ENCODE results near the gene EDRF1.
A peak's percentile ranks its signal among the peaks of the same experiment; 100 is the strongest.
"Not testable (repeated sequence)": the region's sequence is repeated elsewhere in the genome, so short reads cannot be mapped to it uniquely, and the experiment has no call there.

Gene EDRF1, protein sequence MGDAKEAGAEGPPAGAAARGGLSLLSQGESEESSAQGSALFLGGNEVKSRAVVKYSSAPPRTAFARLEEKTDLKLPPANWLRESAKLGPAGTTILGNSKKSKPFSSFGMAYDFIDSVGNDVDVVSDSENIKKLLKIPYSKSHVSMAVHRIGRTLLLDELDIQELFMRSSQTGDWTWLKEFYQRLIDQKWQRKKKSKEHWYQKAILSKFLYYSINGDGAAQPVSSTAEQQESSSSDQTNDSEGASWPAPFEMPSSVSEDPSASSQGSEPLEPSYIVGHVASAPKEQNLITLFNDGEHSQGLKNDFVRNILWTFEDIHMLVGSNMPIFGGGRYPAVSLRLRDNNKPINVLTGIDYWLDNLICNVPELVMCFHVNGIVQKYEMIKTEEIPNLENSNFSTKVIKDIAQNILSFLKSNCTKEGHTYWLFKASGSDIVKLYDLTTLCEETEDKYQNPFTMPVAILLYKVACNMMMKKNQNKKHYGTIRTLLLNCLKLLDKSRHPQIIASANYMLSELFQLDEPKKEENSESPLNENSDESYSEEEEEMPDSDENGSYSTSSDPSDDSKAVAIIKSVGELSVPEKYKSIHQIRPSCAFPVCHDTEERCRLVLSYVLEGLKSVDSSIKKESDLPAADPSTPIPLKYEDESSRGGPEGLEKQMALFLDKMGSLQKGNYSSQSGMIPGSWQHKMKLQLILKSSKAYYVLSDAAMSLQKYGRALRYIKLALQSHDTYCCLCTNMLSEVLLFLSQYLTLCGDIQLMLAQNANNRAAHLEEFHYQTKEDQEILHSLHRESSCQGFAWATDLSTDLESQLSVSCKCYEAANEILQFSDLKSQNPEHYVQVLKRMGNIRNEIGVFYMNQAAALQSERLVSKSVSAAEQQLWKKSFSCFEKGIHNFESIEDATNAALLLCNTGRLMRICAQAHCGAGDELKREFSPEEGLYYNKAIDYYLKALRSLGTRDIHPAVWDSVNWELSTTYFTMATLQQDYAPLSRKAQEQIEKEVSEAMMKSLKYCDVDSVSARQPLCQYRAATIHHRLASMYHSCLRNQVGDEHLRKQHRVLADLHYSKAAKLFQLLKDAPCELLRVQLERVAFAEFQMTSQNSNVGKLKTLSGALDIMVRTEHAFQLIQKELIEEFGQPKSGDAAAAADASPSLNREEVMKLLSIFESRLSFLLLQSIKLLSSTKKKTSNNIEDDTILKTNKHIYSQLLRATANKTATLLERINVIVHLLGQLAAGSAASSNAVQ
- 73.6 to 81.1 reads per million in 2 donors for total RNA-seq

DNA sequence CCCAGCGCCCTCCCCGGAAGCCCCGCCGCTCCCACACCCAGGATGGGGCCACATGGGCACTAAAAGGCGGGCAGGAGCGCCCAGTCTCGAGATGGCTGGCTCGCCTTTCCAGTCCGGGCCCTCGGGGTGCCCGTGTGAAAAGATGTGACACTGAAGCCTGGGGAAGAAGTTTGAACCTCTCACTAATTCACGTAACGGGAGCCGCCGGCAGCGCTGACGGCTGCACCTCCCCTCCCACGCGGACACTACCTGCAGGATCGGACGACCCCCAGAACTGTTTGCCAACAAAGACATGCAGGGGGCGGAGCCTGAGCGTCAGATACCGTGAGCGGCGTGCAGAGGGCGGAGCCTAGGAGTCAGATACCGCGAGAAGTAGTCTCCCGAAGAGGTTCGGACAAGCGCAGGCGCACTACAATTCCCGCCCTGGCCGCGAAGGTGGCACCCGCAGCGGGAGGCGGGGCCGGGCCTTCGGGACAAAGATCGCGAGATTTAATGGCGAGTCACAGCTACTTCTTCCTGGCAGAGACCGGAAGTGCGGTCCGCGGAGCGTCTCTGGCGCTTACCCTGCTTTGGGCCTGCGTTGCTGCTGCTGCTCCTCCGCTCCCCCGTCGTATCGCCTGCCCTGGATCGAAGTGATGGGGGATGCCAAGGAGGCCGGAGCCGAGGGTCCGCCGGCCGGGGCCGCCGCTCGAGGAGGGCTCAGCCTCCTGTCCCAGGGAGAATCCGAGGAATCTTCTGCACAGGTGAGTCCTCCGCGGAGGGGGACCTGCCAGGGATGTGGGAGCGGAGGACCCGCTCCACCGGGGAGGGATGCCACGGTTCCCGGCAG lies at the start of gene EDRF1:
TSS of gene EDRF1 (plus strand) at position 537 of the 829 bp plus-strand sequence. CDS start at position 636, 99 bp downstream.
- peak; percentile 97 for DNase-seq

DNA sequence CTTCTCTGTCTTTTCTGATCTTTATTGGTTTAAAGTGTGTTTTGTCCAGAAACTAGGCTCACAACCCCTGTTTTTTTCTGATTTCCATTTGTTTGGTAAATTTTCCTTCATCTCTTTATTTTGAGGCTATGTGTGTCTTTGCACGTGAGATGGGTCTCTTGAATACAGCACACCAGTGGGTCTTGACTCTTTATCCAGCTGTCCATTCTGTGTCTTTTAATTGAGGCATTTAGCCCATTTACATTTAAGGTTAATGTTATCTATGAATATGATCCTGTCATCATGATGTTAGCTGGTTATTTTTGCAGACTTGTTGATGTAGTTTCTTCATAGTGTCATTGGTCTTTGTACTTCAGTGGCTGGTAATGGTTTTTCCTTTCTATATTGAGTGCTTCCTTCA lies 46.6 kb upstream of the EDRF1 start:
- DNase-seq = no peak

DNA sequence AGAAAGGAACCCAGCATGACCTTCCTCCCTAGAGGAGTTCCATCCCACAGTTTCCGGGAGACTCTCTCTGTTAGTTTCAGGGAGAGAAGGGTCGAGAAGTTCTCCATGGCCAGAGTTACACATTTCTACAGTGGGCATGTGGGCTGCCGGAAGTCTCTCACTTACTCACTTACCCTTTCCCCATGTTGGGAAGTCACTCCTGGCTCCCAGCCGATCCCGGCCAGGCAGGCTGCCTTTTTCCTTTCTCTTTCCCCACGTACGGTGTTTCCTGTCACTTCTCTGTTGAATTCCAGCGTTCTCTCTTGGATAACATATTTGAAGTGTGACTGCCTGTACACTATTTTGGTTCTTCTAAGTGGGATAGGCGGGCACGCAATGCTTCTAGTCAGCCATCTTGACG lies 40.1 kb upstream of the EDRF1 start:
- DNase-seq = no peak

DNA sequence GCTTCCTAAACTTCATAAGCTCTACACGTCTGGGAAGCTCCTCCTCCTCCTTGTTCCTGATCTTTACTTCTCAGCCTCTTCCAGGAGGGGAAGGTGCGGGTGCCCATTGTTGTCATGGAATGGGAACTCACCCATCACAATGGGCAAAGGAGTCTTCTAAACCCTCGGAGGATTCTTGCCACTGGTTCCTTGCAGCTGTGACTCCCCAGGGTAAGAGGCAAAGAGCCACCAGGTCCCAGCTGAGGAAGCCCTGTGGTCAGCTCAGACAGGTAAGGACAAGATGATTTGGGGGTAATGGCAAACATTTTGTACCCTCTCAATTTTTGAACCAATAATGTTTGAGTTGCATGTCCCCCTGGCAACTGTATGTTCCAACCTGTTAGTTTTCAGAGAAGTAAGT lies 36.4 kb upstream of the EDRF1 start, which contains the start of gene TEX36:
TSS of gene TEX36 (minus strand) at position 101 of the 400 bp plus-strand sequence. CDS start 174 bp downstream, outside the sequence.
- no peak for DNase-seq

DNA sequence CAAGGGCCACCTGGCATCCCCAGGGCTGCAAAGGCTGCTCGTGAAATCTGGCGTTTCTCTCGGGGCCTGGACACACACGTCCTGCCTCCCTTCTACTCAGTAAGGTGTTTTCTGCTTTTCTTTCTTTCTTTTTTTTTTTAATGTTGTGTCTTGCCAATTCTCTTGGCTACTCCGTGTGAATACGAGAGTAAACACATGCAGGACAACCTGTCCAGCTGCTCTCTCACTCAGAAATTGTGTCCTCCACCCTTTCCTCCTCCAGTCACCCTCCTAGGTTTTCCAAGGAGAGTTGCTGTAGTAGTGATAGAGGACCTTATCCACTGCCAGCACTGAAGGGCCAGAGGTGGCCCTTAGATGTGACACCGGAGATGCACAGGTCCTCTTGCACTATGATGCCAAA lies 35.7 kb upstream of the EDRF1 start:
- DNase-seq = no peak

DNA sequence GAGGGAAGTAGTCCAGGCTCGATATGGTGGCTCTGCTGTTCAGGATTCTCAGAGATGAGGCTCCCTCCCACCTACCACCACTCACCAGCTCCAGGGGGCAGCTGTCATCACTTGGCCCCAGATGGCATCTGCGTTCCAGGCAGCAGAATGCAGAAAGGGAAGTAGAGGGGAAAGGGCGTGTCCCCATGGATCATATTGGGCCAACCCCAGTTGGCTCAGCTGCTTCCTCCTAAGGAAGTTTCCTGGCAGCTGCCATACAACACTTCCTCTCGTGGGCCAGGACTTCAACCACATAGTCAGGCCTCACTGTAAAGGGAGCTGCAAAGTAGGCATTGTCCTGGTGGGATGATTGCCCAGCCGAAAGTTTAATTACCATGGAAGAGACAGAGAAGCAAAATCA lies 34.9 kb upstream of the EDRF1 start:
- no peak for DNase-seq

DNA sequence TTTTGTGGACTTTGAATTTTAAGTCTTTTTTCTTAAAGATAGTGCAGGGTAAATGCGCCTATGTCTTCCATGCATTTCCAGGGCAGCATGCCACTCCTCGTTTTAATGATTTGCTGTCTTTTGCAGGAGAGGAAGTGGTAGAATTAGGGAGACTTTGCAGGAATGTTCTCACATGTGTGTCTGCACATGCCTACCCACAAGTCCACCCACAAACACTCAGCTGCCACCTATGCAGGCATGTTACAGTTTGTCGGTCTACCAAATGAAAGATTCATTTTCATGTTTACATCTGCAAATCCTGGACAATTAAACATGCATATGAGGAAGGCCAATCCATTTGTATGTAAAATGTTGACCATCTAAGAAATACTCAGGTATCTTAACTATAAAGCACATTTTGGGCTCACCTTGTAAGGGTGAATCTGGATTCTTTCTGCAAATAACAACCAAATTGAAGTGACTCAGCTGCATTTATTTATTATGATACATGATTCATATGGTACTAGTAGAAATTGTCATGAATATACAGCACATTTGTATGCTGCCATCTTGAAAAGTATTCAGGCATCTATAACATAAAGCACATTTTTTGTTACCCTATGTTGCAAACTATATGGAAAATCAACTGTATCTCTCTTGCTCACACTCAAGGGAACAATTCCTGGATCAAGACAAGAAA lies 31.9 kb upstream of the EDRF1 start:
- DNase-seq = no peak

DNA sequence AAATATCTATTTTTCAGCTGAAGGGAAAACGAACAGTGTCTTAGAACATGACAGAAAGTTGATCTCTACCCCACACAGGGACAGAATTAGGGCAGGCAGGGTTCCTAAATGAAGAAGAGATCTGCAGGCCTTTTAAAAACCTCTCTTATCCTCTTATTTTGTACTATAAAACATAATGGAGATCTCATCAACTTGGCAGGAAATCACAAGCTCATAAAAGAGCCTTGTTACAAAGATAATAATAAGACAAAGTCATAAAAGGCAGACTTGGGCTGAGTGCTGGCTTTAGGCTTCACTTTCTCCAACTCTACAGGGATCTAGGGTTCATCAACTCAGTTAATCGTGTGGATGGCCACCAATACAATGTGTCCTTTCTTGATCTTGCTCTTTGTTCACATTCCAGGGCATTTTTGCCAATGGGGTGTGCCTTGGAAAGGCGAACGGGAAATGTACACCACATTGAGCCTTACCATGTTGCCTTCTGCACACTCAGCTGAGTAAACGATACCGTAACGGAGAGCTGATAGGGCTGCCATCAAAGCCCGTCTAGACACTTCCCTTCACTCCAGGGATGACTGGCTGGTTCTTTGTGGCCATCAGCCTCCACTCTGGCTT lies 29.4 kb upstream of the EDRF1 start:
- DNase-seq = no peak

DNA sequence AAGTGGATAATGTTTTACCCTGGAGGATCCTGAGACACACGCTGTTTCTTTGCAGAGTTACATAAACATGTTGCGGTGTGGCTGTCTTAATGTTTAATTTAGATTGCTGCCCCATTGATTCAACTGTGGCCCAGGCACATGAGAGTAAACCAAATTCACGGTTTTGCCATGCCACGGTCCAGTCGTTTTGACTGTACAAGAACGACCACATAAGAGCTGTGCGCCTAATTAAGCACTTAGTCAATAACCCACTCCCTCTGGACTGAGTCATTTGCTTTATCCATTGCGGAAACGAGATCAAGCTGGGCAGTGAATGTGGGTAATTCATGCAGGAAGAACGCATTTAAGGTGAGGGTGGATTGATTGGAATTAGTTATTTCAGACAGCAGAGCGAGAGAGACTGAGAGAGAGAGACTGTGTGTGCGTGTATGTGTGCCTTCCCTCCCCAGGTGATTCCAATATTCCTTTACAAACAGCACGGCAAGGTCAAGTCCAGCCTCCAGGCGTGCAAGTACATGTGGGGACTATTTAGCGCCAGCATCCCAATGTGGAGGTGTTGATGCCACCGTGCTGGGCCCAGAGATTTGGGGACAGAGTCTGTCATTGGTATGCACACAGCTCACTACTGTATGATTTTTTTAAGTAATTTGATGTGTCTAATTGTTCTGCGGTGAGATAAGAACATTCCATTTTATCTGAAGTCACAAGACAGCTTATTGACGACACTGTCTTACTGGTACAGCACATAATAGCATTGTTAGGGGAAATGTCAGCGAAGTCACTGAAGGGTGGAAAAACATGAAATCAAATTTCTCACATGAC lies 28.1 kb upstream of the EDRF1 start:
- DNase-seq = no peak

DNA sequence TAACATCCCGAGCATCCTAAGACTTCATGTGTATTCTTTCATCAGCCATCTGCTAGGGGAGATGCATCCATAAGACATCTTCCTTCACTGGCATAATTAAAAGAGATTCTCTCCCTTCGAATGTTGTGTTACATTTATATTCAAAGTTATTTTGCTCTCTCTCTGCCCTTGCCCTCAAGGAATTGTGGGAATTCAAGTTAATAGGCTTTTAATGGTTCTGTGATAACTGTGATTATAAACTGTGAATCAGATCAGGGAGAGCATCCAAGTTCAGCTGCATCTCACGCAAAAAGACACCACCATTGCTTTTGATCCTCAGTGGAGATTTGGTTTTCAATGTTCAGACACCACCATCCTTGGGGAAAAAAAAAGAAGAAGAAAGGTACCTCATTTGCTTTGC lies 27.3 kb upstream of the EDRF1 start:
- DNase-seq = no peak

DNA sequence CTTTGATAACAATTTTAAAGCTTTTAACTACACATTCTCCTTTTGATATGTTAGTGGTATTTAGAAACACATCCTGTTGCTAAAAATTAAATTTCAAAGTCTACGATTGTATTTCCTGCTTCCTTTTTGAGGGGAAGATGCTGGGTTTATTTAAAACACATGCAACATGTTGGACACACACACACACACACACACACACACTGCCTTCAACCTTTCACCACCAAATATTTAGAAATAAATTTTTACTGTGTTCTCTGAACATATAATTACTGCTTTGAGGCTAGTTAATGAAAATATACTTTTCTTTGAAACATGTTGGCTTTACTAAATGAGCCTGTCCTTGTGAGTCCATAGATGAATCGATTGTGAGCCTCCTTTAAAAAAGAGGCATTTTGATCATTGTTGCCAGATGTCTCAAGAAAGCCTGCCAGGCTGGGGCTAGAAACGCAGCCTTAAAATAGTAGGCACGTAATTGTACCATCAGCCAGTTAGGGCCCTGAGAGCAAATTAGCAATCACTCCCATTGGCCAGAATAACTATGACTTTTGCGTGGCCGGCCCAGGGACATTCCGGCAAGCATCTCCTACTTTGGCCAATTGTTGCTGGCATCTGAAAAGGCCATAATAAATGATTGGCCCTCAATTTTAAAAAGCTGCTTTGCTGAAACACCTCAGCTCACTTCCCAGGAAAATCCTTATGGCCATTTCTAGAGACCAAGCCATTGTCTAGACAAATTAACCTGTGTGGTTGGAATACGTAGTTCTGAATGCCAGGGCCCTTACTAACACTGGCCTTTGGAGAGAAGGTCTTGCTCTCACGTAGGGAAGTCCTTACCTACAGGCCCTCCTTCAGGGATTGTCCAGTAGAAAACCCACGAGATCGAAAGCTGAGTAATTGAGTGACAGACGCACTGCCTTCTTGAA lies 26.6 kb upstream of the EDRF1 start:
- no peak for DNase-seq

DNA sequence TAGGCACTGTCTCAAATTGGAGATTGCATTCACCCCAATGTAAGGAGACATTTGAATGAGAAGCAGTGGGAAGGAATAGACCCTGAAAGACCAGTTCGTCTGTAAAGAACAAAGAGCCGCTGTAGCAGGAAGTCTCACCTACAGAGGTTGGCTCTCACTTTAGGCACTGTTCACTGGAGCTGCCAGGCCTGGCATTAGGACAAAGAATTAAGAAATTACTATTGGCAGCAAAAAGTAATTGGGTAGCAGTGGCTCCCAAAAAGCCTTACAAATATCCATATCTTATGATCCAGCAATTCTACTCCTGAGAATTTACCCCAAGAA lies 26.0 kb upstream of the EDRF1 start:
- no peak for DNase-seq

DNA sequence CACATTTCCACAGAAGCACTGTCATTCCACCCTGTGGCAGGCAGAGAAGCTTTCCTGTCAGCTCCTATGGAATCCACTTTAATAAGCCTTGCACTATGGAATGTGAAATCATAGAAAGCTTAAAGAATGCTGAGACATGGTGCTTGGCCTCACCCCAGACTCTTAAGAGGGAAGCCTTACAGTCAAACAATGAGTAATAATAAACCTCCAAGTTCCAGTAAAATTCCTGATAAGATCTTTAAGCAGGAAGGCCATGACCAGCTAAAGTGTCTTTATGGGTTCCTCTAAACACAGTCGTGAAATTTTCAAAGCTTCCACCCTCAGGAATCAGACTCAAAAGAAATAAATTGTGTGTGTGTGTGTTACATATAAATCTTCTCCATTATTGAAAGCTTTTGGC lies 24.6 kb upstream of the EDRF1 start:
- no peak for DNase-seq

DNA sequence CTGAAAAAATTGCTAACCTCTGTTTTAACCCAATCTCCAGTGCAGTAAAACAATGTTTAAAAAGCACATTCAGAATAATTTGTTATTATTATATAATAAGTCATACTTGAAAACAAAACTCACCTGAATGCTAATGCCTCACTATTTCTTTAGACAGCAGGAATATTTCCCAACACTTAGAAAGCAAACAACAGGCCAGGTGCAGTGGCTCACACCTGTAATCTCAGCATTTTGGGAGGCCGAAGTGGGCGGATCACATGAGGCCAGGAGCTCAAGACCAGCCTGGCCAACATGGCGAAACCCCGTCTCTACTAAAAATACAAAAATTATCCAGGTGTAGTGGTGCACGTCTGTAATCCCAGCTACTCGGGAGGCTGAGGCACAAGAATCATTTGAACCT lies 22.6 kb upstream of the EDRF1 start:
- not testable (repeated sequence) for DNase-seq

DNA sequence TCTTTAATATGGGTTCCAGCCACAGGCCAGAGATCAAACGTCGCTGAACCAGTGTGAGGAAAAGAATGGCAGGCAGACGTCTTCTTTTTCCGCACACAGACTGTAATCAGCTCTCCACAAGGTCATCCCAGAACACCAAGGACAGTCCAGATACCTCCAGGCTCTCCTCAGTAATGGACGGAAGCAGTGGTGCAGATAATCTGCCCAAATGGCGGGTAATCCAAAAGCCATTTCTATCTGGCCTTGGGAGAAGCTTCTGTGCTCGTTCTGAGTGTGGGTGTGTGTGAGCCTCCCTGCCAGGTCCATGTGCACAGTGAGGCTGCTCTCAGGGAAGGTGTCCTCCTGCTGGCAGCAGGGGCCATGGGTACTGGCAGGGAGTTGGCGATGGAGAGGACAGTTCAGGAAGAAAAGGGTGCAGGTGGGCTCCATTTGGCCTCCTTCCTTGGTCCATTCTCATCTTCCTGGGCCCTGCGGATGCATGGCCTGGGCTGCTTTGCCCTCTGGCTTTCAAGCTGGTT lies 21.0 kb upstream of the EDRF1 start:
- no peak for DNase-seq

DNA sequence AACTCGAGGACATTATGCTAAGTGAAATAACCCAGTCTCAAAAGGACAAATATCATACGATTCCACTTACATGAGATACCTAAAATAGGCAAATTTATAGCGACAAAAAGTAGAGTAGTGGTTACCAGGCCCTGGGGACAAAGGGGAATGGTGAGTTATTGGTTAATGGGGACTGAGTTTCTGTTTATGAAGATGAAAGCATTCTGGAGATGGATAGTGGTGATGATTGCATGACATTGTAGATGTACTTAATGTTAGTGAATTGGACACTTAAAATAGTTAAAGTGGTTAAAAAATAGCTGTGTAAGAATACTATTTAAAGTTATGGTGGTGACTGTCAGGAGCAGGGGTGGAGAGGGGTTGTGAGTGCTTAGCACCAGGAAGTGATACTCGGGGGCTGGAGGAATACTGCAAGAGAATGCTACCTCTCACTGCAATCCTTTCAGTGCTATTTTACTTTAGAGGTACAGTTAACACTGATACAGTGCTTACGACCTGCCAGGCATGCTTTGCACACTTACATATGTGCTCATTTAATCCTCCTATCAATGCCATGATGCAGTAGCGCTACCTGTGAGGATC lies 19.9 kb upstream of the EDRF1 start:
- DNase-seq = no peak

DNA sequence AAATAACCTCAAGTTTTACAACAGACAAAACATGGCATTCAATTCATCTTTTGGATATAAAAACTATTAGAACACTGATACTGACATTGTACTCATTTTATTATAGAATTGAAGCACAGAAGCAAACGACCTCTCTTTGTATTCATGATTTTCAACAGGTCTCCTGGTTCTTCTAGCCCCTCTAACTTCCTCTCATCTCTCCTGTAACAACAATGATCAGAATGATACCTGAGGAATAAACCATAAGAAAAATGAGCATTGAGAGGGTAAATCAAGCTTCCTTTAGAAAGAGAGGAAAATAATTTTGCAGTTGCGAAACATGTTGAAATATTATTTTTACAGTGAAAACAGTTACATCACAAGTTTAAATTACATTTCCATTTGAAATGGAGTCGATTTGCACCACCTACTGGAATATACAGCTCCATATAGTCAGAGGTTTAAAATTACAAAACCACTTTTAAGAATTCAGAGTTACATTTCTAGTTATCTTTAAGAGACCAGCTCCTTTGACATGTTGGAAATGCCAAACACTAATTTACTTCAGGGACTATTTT lies 19.1 kb upstream of the EDRF1 start:
- DNase-seq = no peak
